HCT116 (cell line): ENCODE results near the gene PRG2. TPM values are rescaled to one million over a fixed set of nuclear protein-coding genes. Genes with fewer than 3 reads are reported as not detected.

ENCODE experiments used
- ATAC-seq: fragments of 200-7000 bp; cut with Tn5 transposase; 2 replicates; pipeline ENCODE4 v1.9.1; 2020; ENCODE audit warnings: mild to moderate bottlenecking, moderate library complexity
- BruUV-seq: library from RNA; stranded (reverse); fragments of 400-500 nt; replicated peaks from 2 replicates; lab custom pipeline; 2021; lab: Mats Ljungman, UMichigan
- CTCF ChIA-PET: fragments of 300-600 bp; sonication (Branson Sonifier 250); formaldehyde crosslinking; loops from one replicate; lab custom pipeline; 2021; ENCODE audit warnings: antibody characterized with exemption; lab: Charles Lee
- POLR2A ChIA-PET: fragments of 300-600, 350-600 bp; sonication (Branson Sonifier 250); formaldehyde crosslinking; loops from one replicate; lab custom pipeline; 2021; ENCODE audit warnings: antibody characterized with exemption; lab: Charles Lee
- RAD21 ChIA-PET, 2 experiments: fragments of 300-600 bp; sonication (Branson Sonifier 250); formaldehyde crosslinking; loops; one replicate each; lab custom pipeline; 2023; ENCODE audit warnings: low total read pairs in 2 of 2; ENCODE audit not compliant: uncharacterized antibody in 2 of 2, unreplicated experiment in 2 of 2, low non-redundant PET in 1 of 2; lab: Charles Lee
- DNase-seq: peaks from one replicate; pipeline ENCODE4 v3.0.0-alpha.2; 2010; ENCODE audit warnings: low read depth, low spot score
- H2AFZ ChIP-seq: fragments of 200-600 bp; shearing (Covaris generic), sonication (generic); 2 replicates; pipeline ENCODE4 v1.6.1; 2017; ENCODE audit warnings: low read depth, mixed run types, mixed read lengths, antibody characterized with exemption, low read length; ENCODE audit not compliant: poor library complexity, severe bottlenecking
- H3K27ac ChIP-seq: 2 replicates; pipeline ENCODE4 v1.5.1; 2012; ENCODE audit warnings: low read depth, low read length
- H3K27me3 ChIP-seq: fragments of 200-600 bp; sonication (generic); 2 replicates; pipeline ENCODE4 v1.6.1; 2016; ENCODE audit warnings: mixed run types, low read length, mixed read lengths; ENCODE audit not compliant: insufficient read depth
- H3K36me3 ChIP-seq, 2 experiments: fragments of 200-500 bp in 1 of 2; fragments of 200-600 bp in 1 of 2; sonication (Bioruptor generic) in 1 of 2; sonication (generic) in 1 of 2; 2 replicates each; pipeline versions ENCODE4 v1.5.1 to v1.6.1; 2014 to 2016; ENCODE audit warnings: low read length in 2 of 2, inconsistent platforms in 1 of 2, mixed read lengths in 1 of 2, mixed run types in 1 of 2; ENCODE audit not compliant: insufficient read depth in 2 of 2, control insufficient read depth in 1 of 2
- H3K4me1 ChIP-seq, 2 experiments: fragments of 200-600 bp in 1 of 2; sonication (generic) in 1 of 2; 2 replicates each; pipeline versions ENCODE4 v1.5.1 to v1.6.1; 2012 to 2017; ENCODE audit warnings: low read length in 2 of 2, inconsistent platforms in 1 of 2, mild to moderate bottlenecking in 1 of 2, mixed read lengths in 1 of 2, mixed run types in 1 of 2, moderate library complexity in 1 of 2; ENCODE audit not compliant: insufficient read depth in 2 of 2, control insufficient read depth in 1 of 2
- H3K4me2 ChIP-seq: fragments of 200-600 bp; sonication (generic); 2 replicates; pipeline ENCODE4 v1.6.1; 2017; ENCODE audit warnings: mixed run types, low read length, mixed read lengths
- H3K4me3 ChIP-seq, 2 experiments: fragments of 200-600 bp in 1 of 2; sonication (generic) in 1 of 2; replicated peaks in 1 of 2; 2 replicates each; pipeline ENCODE4 v1.5.1; 2011 to 2016; ENCODE audit warnings: low read length in 2 of 2, control low read depth in 1 of 2, low read depth in 1 of 2, mild to moderate bottlenecking in 1 of 2, mixed read lengths in 1 of 2, mixed run types in 1 of 2
- H3K79me2 ChIP-seq: fragments of 200-600 bp; sonication (generic); 2 replicates; pipeline ENCODE4 v1.6.1; 2017; ENCODE audit warnings: mild to moderate bottlenecking, mixed run types, low read length, moderate library complexity, mixed read lengths; ENCODE audit not compliant: insufficient read depth
- H3K9ac ChIP-seq: fragments of 200-600 bp; sonication (generic); 2 replicates; pipeline ENCODE4 v1.6.1; 2016; ENCODE audit warnings: low read length, mixed read lengths
- H3K9me2 ChIP-seq: fragments of 200-600 bp; sonication (generic), shearing (Covaris generic); 2 replicates; pipeline ENCODE4 v1.6.1; 2017; ENCODE audit warnings: mixed run types, mild to moderate bottlenecking, moderate library complexity; ENCODE audit not compliant: insufficient read depth
- H3K9me3 ChIP-seq, 2 experiments: fragments of 200-500 bp in 1 of 2; fragments of 200-600 bp in 1 of 2; sonication (Bioruptor generic) in 1 of 2; sonication (generic) in 1 of 2; 2 replicates each; pipeline ENCODE4 v1.6.1; 2014 to 2017; ENCODE audit warnings: low read length in 2 of 2, mixed read lengths in 2 of 2, inconsistent platforms in 1 of 2, low read depth in 1 of 2, mild to moderate bottlenecking in 1 of 2, mixed run types in 1 of 2, moderate library complexity in 1 of 2; ENCODE audit not compliant: control insufficient read depth in 1 of 2, insufficient read depth in 1 of 2
- H4K20me1 ChIP-seq: fragments of 200-600 bp; sonication (generic), shearing (Covaris generic); 2 replicates; pipeline ENCODE4 v1.6.1; 2017; ENCODE audit warnings: mixed run types, mild to moderate bottlenecking, moderate library complexity; ENCODE audit not compliant: insufficient read depth
- CBX3 ChIP-seq: IDR thresholded peaks from 2 replicates; pipeline ENCODE4 v1.6.1; 2012; ENCODE audit warnings: low read depth
- CEBPB ChIP-seq: IDR thresholded peaks from 2 replicates; pipeline ENCODE4 v1.6.1; 2012; ENCODE audit warnings: low read depth
- CTCF ChIP-seq, 3 experiments: fragments of 200-600 bp in 1 of 3; sonication (generic) in 1 of 3; IDR thresholded peaks in 2 of 3; conservative IDR thresholded peaks in 1 of 3; 2 replicates each; pipeline ENCODE4 v1.5.1; 2012 to 2017; ENCODE audit warnings: low read depth in 2 of 3, low read length in 2 of 3, antibody characterized with exemption in 1 of 3, borderline replicate concordance in 1 of 3, control low read depth in 1 of 3, mild to moderate bottlenecking in 1 of 3, mixed read lengths in 1 of 3, mixed run types in 1 of 3, moderate library complexity in 1 of 3; ENCODE audit not compliant: insufficient read depth in 1 of 3
- ELF1 ChIP-seq: IDR thresholded peaks from 2 replicates; pipeline ENCODE4 v1.6.1; 2012; ENCODE audit warnings: low read depth, borderline replicate concordance
- RAD21 ChIP-seq: IDR thresholded peaks from 2 replicates; pipeline ENCODE4 v1.6.1; 2012; ENCODE audit warnings: low read depth, mild to moderate bottlenecking
- REST ChIP-seq: IDR thresholded peaks from 2 replicates; pipeline ENCODE4 v1.6.1; 2012; ENCODE audit warnings: low read depth
- SP1 ChIP-seq: IDR thresholded peaks from 2 replicates; pipeline ENCODE4 v1.6.1; 2012; ENCODE audit warnings: low read depth
- TCF7L2 ChIP-seq: IDR thresholded peaks from 2 replicates; pipeline ENCODE4 v1.7.0; 2011; ENCODE audit warnings: borderline replicate concordance, inconsistent platforms; ENCODE audit not compliant: insufficient read depth, insufficient read length; ENCODE audit errors: extremely low read depth
- ZBTB33 ChIP-seq: IDR thresholded peaks from 2 replicates; pipeline ENCODE4 v1.6.1; 2011; ENCODE audit warnings: mild to moderate bottlenecking, low read length, moderate library complexity; ENCODE audit not compliant: insufficient replicate concordance; ENCODE audit errors: extremely low read depth
- ZFX ChIP-seq: fragments of 450-650 bp; IDR thresholded peaks from 2 replicates; pipeline ENCODE4 v1.6.1; 2017
- ZNF274 ChIP-seq: fragments of 200-500 bp; sonication (Bioruptor generic); IDR thresholded peaks from 2 replicates; pipeline ENCODE4 v1.6.1; 2014; ENCODE audit warnings: mild to moderate bottlenecking, low read depth, low read length, inconsistent platforms
- intact Hi-C: fragments of 100-400 bp; cut with micrococcal nuclease; formaldehyde crosslinking; loops from 2 replicates; pipeline ENCODE4 v1.10.0; 2022
- total RNA-seq: library from RNA; stranded (reverse); gene quantifications from one replicate; pipeline ENCODE4 v1.2.1, GENCODE V29; 2021; ENCODE audit not compliant: unreplicated experiment

Gene PRG2
- total RNA-seq, 1 experiment from 2014 or later = 0.81 TPM

GRCh38 chr11:57406337-57406904 is 16.0 kb upstream of the PRG2 start:
- no peak for ATAC-seq
- POLR2A ChIA-PET = no interaction called here

More at GRCh38 chr11:57406337-57406904, 16.0 kb upstream of the PRG2 start:
- ChIA-PET RAD21 (no interaction called here), CTCF (no interaction called here)
- DNase-seq = no peak
- Histone ChIP-seq H2AFZ (no peak overlapping the region), H3K9me2 (no peaks in the 10 kb centered on the region), H4K20me1 (no peaks in the 10 kb centered on the region), H3K4me2 (no peak overlapping the region), H3K27me3 (no peaks in the 10 kb centered on the region), H3K9ac (no peak overlapping the region), H3K9me3 (no peaks in the 10 kb centered on the region), H3K27ac (no peak overlapping the region), H3K4me1 (peaks cover 7 to 15% of the 10 kb centered on the region in 2 experiments), H3K36me3 (no peaks in the 10 kb centered on the region; a peak in 1 of 4 replicates), H3K79me2 (no peaks in the 10 kb centered on the region), H3K4me3 (no peak overlapping the region)
- TF ChIP-seq ZNF274 = no peak
- TF ChIP-seq RAD21 = no peak
- TF ChIP-seq ZBTB33 = no peak
- TF ChIP-seq CTCF (IDR thresholded peaks at IDR 0.05 in 2 of 3, conservative IDR thresholded peaks at IDR 0.05 in 1 of 3; ENCODE audit: borderline replicate concordance in 1 of 3, insufficient read depth in 1 of 3, low read depth in 2 of 3, low read length in 2 of 3) = no peak
- TF ChIP-seq CBX3 = no peak
- TF ChIP-seq ZFX = no peak
- no peak for TF ChIP-seq TCF7L2
- TF ChIP-seq SP1 = no peak
- no peak for TF ChIP-seq CEBPB
- TF ChIP-seq REST = no peak
- TF ChIP-seq ELF1 = no peak
- intact Hi-C loops = no loop called here
- no TSS peak for BruUV-seq
